HCT116 (cell line): Measurements from ENCODE around the gene ZEB2. TPM values are rescaled to one million over a fixed set of nuclear protein-coding genes. Genes with fewer than 3 reads are reported as not detected.

Experiments
- ATAC-seq: fragments of 200-7000 bp; cut with Tn5 transposase; 2 replicates; pipeline ENCODE4 v1.9.1; 2020; ENCODE audit warnings: mild to moderate bottlenecking, moderate library complexity
- BruUV-seq: library from RNA; stranded (reverse); fragments of 400-500 nt; replicated peaks from 2 replicates; lab custom pipeline; 2021; lab: Mats Ljungman, UMichigan
- CTCF ChIA-PET: fragments of 300-600 bp; sonication (Branson Sonifier 250); formaldehyde crosslinking; loops from one replicate; lab custom pipeline; 2021; ENCODE audit warnings: antibody characterized with exemption; lab: Charles Lee
- POLR2A ChIA-PET: fragments of 300-600, 350-600 bp; sonication (Branson Sonifier 250); formaldehyde crosslinking; loops from one replicate; lab custom pipeline; 2021; ENCODE audit warnings: antibody characterized with exemption; lab: Charles Lee
- RAD21 ChIA-PET, 2 experiments: fragments of 300-600 bp; sonication (Branson Sonifier 250); formaldehyde crosslinking; loops; one replicate each; lab custom pipeline; 2023; ENCODE audit warnings: low total read pairs in 2 of 2; ENCODE audit not compliant: uncharacterized antibody in 2 of 2, unreplicated experiment in 2 of 2, low non-redundant PET in 1 of 2; lab: Charles Lee
- DNase-seq: peaks from one replicate; pipeline ENCODE4 v3.0.0-alpha.2; 2010; ENCODE audit warnings: low read depth, low spot score
- H2AFZ ChIP-seq: fragments of 200-600 bp; shearing (Covaris generic), sonication (generic); 2 replicates; pipeline ENCODE4 v1.6.1; 2017; ENCODE audit warnings: low read depth, mixed run types, mixed read lengths, antibody characterized with exemption, low read length; ENCODE audit not compliant: poor library complexity, severe bottlenecking
- H3K27ac ChIP-seq: 2 replicates; pipeline ENCODE4 v1.5.1; 2012; ENCODE audit warnings: low read depth, low read length
- H3K27me3 ChIP-seq: fragments of 200-600 bp; sonication (generic); 2 replicates; pipeline ENCODE4 v1.6.1; 2016; ENCODE audit warnings: mixed run types, low read length, mixed read lengths; ENCODE audit not compliant: insufficient read depth
- H3K36me3 ChIP-seq, 2 experiments: fragments of 200-500 bp in 1 of 2; fragments of 200-600 bp in 1 of 2; sonication (Bioruptor generic) in 1 of 2; sonication (generic) in 1 of 2; 2 replicates each; pipeline versions ENCODE4 v1.5.1 to v1.6.1; 2014 to 2016; ENCODE audit warnings: low read length in 2 of 2, inconsistent platforms in 1 of 2, mixed read lengths in 1 of 2, mixed run types in 1 of 2; ENCODE audit not compliant: insufficient read depth in 2 of 2, control insufficient read depth in 1 of 2
- H3K4me1 ChIP-seq, 2 experiments: fragments of 200-600 bp in 1 of 2; sonication (generic) in 1 of 2; 2 replicates each; pipeline versions ENCODE4 v1.5.1 to v1.6.1; 2012 to 2017; ENCODE audit warnings: low read length in 2 of 2, inconsistent platforms in 1 of 2, mild to moderate bottlenecking in 1 of 2, mixed read lengths in 1 of 2, mixed run types in 1 of 2, moderate library complexity in 1 of 2; ENCODE audit not compliant: insufficient read depth in 2 of 2, control insufficient read depth in 1 of 2
- H3K4me2 ChIP-seq: fragments of 200-600 bp; sonication (generic); 2 replicates; pipeline ENCODE4 v1.6.1; 2017; ENCODE audit warnings: mixed run types, low read length, mixed read lengths
- H3K4me3 ChIP-seq, 2 experiments: fragments of 200-600 bp in 1 of 2; sonication (generic) in 1 of 2; replicated peaks in 1 of 2; 2 replicates each; pipeline ENCODE4 v1.5.1; 2011 to 2016; ENCODE audit warnings: low read length in 2 of 2, control low read depth in 1 of 2, low read depth in 1 of 2, mild to moderate bottlenecking in 1 of 2, mixed read lengths in 1 of 2, mixed run types in 1 of 2
- H3K79me2 ChIP-seq: fragments of 200-600 bp; sonication (generic); 2 replicates; pipeline ENCODE4 v1.6.1; 2017; ENCODE audit warnings: mild to moderate bottlenecking, mixed run types, low read length, moderate library complexity, mixed read lengths; ENCODE audit not compliant: insufficient read depth
- H3K9ac ChIP-seq: fragments of 200-600 bp; sonication (generic); 2 replicates; pipeline ENCODE4 v1.6.1; 2016; ENCODE audit warnings: low read length, mixed read lengths
- H3K9me2 ChIP-seq: fragments of 200-600 bp; sonication (generic), shearing (Covaris generic); 2 replicates; pipeline ENCODE4 v1.6.1; 2017; ENCODE audit warnings: mixed run types, mild to moderate bottlenecking, moderate library complexity; ENCODE audit not compliant: insufficient read depth
- H3K9me3 ChIP-seq, 2 experiments: fragments of 200-500 bp in 1 of 2; fragments of 200-600 bp in 1 of 2; sonication (Bioruptor generic) in 1 of 2; sonication (generic) in 1 of 2; 2 replicates each; pipeline ENCODE4 v1.6.1; 2014 to 2017; ENCODE audit warnings: low read length in 2 of 2, mixed read lengths in 2 of 2, inconsistent platforms in 1 of 2, low read depth in 1 of 2, mild to moderate bottlenecking in 1 of 2, mixed run types in 1 of 2, moderate library complexity in 1 of 2; ENCODE audit not compliant: control insufficient read depth in 1 of 2, insufficient read depth in 1 of 2
- H4K20me1 ChIP-seq: fragments of 200-600 bp; sonication (generic), shearing (Covaris generic); 2 replicates; pipeline ENCODE4 v1.6.1; 2017; ENCODE audit warnings: mixed run types, mild to moderate bottlenecking, moderate library complexity; ENCODE audit not compliant: insufficient read depth
- CEBPB ChIP-seq: IDR thresholded peaks from 2 replicates; pipeline ENCODE4 v1.6.1; 2012; ENCODE audit warnings: low read depth
- JUND ChIP-seq: IDR thresholded peaks from 2 replicates; pipeline ENCODE4 v1.6.1; 2012
- MAX ChIP-seq: IDR thresholded peaks from 2 replicates; pipeline ENCODE4 v1.6.1; 2012
- RAD21 ChIP-seq: IDR thresholded peaks from 2 replicates; pipeline ENCODE4 v1.6.1; 2012; ENCODE audit warnings: low read depth, mild to moderate bottlenecking
- REST ChIP-seq: IDR thresholded peaks from 2 replicates; pipeline ENCODE4 v1.6.1; 2012; ENCODE audit warnings: low read depth
- SRF ChIP-seq: IDR thresholded peaks from 2 replicates; pipeline ENCODE4 v1.6.1; 2012; ENCODE audit warnings: low read depth
- TCF7L2 ChIP-seq: IDR thresholded peaks from 2 replicates; pipeline ENCODE4 v1.7.0; 2011; ENCODE audit warnings: borderline replicate concordance, inconsistent platforms; ENCODE audit not compliant: insufficient read depth, insufficient read length; ENCODE audit errors: extremely low read depth
- YY1 ChIP-seq: IDR thresholded peaks from 2 replicates; pipeline ENCODE4 v1.6.1; 2011; ENCODE audit warnings: low read length, low read depth, moderate library complexity, mild to moderate bottlenecking; ENCODE audit not compliant: insufficient replicate concordance; ENCODE audit errors: extremely low read depth
- intact Hi-C: fragments of 100-400 bp; cut with micrococcal nuclease; formaldehyde crosslinking; loops from 2 replicates; pipeline ENCODE4 v1.10.0; 2022
- total RNA-seq: library from RNA; stranded (reverse); gene quantifications from one replicate; pipeline ENCODE4 v1.2.1, GENCODE V29; 2021; ENCODE audit not compliant: unreplicated experiment

The ZEB2 gene
- total RNA-seq, 1 experiment from 2014 or later: 0.81 TPM

GRCh38 chr2:144481666-144482065 lies 38.3 kb downstream of the ZEB2 start:
- POLR2A ChIA-PET: no interaction called here
- ATAC-seq: no peak

More at GRCh38 chr2:144481666-144482065, 38.3 kb downstream of the ZEB2 start:
- Histone ChIP-seq H3K79me2 (no peaks in the 10 kb centered on the region), H3K27me3 (no peaks in the 10 kb centered on the region), H3K27ac (no peak overlapping the region), H3K9me3 (no peaks in the 10 kb centered on the region), H4K20me1 (no peaks in the 10 kb centered on the region), H3K4me1 (no peaks in the 10 kb centered on the region), H3K9me2 (no peaks in the 10 kb centered on the region), H3K9ac (no peak overlapping the region), H3K4me2 (no peak overlapping the region), H3K36me3 (no peaks in the 10 kb centered on the region), H2AFZ (no peak overlapping the region), H3K4me3 (no peak overlapping the region)
- BruUV-seq: no TSS peak
- TF ChIP-seq JUND: no peak
- TF ChIP-seq CEBPB: no peak
- TF ChIP-seq YY1: no peak
- TF ChIP-seq MAX: no peak
- no peak for TF ChIP-seq SRF
- no peak for TF ChIP-seq TCF7L2
- TF ChIP-seq RAD21: no peak
- TF ChIP-seq REST: no peak
- ChIA-PET CTCF (no interaction called here), RAD21 (no interaction called here)
- no peak for DNase-seq
- intact Hi-C loops: no loop called here
